ENCODE data around the gene TMPO. TPM values are rescaled to one million over a fixed set of nuclear protein-coding genes. Genes with fewer than 3 reads are reported as not detected.

The TMPO gene
- polyA plus RNA-seq, 1 donor (not counting 4 experiments of a cell fraction or from before 2014, with no cell fraction given) = 41.0 TPM

DNA sequence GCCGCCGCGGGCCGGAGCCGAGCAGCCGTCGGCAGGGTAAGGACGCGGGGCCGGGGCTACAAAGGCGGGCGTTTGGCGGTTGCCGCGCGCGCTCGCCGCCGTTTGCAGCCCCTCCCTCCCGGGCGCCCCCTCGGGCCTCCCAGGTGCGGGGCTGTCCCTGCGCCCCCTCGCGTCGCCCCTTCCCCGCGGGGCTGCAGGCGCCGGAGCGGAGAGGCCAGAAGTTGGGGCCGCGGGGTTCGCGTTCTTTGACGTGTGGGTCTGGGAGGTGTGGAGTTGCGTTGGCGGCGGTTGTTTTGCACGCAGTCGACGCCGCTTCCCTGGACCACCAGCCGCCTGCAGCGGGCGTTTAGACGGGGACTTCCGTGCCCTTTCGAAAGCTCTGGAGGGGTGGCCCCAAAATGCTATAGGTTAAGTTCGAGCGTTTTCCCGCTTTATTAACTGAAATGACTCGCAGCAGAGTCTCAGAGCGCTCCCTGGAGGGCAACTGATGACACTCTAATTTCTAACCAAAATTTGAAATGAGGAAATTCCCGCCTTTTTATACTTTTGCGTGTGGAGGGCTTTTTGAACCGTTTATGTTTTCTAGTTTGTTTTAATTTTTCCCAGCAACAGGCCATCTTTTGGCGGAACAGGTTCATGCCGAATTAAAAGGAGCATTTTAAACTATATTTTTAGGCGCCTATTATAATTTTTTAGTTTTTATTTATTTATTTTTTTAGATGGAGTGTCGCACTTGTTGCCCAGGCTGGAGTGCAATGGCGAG, 902 bp downstream of the TMPO start:
- Histone ChIP-seq H3K4me2 (ENCODE audit: control insufficient read depth, extremely low read depth, insufficient read depth, low read depth, low read length) (peak overlapping the region; percentile 94), H3K9me3 (ENCODE audit: control insufficient read depth, low read depth, low read length) (no peaks in the 10 kb centered on the region), H3K79me2 (ENCODE audit: control insufficient read depth, insufficient read depth, low read length) (peaks cover 57% of the 10 kb centered on the region), H2AFZ (ENCODE audit: control insufficient read depth, low read length) (peak overlapping the region; percentile 96), H4K20me1 (ENCODE audit: control insufficient read depth, extremely low read depth, insufficient read depth, low read length) (no peaks in the 10 kb centered on the region), H3K27ac (ENCODE audit: control insufficient read depth, insufficient read depth, low read length) (peak overlapping the region; percentile 78), H3K9me1 (ENCODE audit: control insufficient read depth, extremely low read depth, insufficient read depth, low read length) (no peaks in the 10 kb centered on the region), H3K4me3 (ENCODE audit: control insufficient read depth in 2 of 3, extremely low read depth in 1 of 3, insufficient read depth in 2 of 3, low read depth in 1 of 3, low read length in 3 of 3) (peak overlapping the region; percentile 69 to 94 (median 87)), H3K27me3 (ENCODE audit: control insufficient read depth, extremely low read depth, insufficient read depth, low read length) (no peaks in the 10 kb centered on the region), H3K36me3 (ENCODE audit: control insufficient read depth in 2 of 2, extremely low read depth in 1 of 2, insufficient read depth in 2 of 2, low read length in 2 of 2) (peaks cover 0 to 3% of the 10 kb centered on the region in 2 experiments), H3K9ac (ENCODE audit: control insufficient read depth, extremely low read depth, insufficient read depth, low read length) (peak overlapping the region; percentile 92), H3K4me1 (ENCODE audit: control insufficient read depth, extremely low read depth, insufficient read depth, low read length) (peaks cover 10% of the 10 kb centered on the region)
- TF ChIP-seq, protein P1, sequence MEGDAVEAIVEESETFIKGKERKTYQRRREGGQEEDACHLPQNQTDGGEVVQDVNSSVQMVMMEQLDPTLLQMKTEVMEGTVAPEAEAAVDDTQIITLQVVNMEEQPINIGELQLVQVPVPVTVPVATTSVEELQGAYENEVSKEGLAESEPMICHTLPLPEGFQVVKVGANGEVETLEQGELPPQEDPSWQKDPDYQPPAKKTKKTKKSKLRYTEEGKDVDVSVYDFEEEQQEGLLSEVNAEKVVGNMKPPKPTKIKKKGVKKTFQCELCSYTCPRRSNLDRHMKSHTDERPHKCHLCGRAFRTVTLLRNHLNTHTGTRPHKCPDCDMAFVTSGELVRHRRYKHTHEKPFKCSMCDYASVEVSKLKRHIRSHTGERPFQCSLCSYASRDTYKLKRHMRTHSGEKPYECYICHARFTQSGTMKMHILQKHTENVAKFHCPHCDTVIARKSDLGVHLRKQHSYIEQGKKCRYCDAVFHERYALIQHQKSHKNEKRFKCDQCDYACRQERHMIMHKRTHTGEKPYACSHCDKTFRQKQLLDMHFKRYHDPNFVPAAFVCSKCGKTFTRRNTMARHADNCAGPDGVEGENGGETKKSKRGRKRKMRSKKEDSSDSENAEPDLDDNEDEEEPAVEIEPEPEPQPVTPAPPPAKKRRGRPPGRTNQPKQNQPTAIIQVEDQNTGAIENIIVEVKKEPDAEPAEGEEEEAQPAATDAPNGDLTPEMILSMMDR (optimal IDR thresholded peaks at IDR 0.05 in 1 of 3, IDR thresholded peaks at IDR 0.05 in 1 of 3, conservative IDR thresholded peaks at IDR 0.05 in 1 of 3; ENCODE audit: extremely low read depth in 1 of 3, insufficient read depth in 2 of 3, low read length in 3 of 3) = peak; percentile 57 to 68 (median 65)
- no peak for TF ChIP-seq EZH2 (IDR thresholded peaks at IDR 0.05; ENCODE audit: low read length)
- dilution Hi-C loops (cut with MboI; ENCODE audit: extremely low pct_ligation_motif_present, low sequenced_read_pairs) = no loop called here
- DNase-seq (ENCODE audit: low read depth, low spot score) (no peak), FAIRE-seq (no peak)

DNA sequence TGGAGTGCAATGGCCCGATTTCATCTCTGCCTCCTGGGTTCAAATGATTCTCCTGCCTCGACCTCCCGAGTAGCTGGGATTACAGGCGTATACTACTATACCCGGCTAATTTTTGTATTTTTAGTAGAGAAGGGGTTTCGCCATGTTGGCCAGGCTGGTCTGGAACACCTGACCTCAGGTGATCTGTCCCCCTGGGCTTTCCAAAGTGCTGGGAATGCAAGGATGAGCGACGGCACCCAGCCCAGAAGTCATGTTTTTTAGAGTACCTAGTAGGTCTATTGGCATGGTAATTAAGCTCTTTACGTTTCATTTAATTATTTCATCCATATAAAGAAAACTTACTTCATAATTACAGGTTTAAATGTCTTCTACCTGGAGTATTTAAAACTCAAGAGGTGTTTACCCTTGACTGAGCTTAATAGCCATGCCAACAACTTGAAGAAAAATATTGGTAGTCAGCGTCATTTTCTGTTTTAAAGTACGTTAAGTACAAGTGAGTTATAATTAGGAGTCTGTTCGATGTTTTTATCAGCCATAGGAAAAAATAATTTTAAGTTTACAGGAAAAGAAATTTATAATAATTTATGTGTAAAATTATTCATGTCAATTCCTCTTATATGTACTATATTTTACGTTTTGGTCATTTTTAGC, 4.0 kb downstream of the TMPO start:
- no peak overlapping the region for H3K27ac ChIP-seq (ENCODE audit: control insufficient read depth, insufficient read depth, low read length)
- H2AFZ ChIP-seq (ENCODE audit: control insufficient read depth, low read length) = no peak overlapping the region
- FAIRE-seq (no peak), DNase-seq (ENCODE audit: low read depth, low spot score) (no peak)
- H3K79me2 ChIP-seq (ENCODE audit: control insufficient read depth, insufficient read depth, low read length) = peaks cover 88% of the 10 kb centered on the region
- no peak overlapping the region for H3K4me3 ChIP-seq (ENCODE audit: control insufficient read depth in 2 of 3, extremely low read depth in 1 of 3, insufficient read depth in 2 of 3, low read depth in 1 of 3, low read length in 3 of 3)
- no peak overlapping the region for H3K9ac ChIP-seq (ENCODE audit: control insufficient read depth, extremely low read depth, insufficient read depth, low read length)
- peaks cover 0 to 7% of the 10 kb centered on the region in 2 experiments for H3K36me3 ChIP-seq (ENCODE audit: control insufficient read depth in 2 of 2, extremely low read depth in 1 of 2, insufficient read depth in 2 of 2, low read length in 2 of 2)
- dilution Hi-C loops (cut with MboI; ENCODE audit: extremely low pct_ligation_motif_present, low sequenced_read_pairs) = no loop called here
- no peaks in the 10 kb centered on the region for H3K9me3 ChIP-seq (ENCODE audit: control insufficient read depth, low read depth, low read length)
- no peaks in the 10 kb centered on the region for H3K27me3 ChIP-seq (ENCODE audit: control insufficient read depth, extremely low read depth, insufficient read depth, low read length)
- H4K20me1 ChIP-seq (ENCODE audit: control insufficient read depth, extremely low read depth, insufficient read depth, low read length) = no peaks in the 10 kb centered on the region
- H3K4me1 ChIP-seq (ENCODE audit: control insufficient read depth, extremely low read depth, insufficient read depth, low read length) = peaks cover 2% of the 10 kb centered on the region
- no peaks in the 10 kb centered on the region for H3K9me1 ChIP-seq (ENCODE audit: control insufficient read depth, extremely low read depth, insufficient read depth, low read length)
- TF ChIP-seq, protein P1 (optimal IDR thresholded peaks at IDR 0.05 in 1 of 3, IDR thresholded peaks at IDR 0.05 in 1 of 3, conservative IDR thresholded peaks at IDR 0.05 in 1 of 3; ENCODE audit: extremely low read depth in 1 of 3, insufficient read depth in 2 of 3, low read length in 3 of 3) = no peak
- no peak for TF ChIP-seq EZH2 (IDR thresholded peaks at IDR 0.05; ENCODE audit: low read length)
- H3K4me2 ChIP-seq (ENCODE audit: control insufficient read depth, extremely low read depth, insufficient read depth, low read depth, low read length) = no peak overlapping the region

All from keratinocyte (primary cell).